ENCODE data around the gene TLE4. TPM values are rescaled to one million over a fixed set of nuclear protein-coding genes. Genes with fewer than 3 reads are reported as not detected.
"Not testable (repeated sequence)": the region's sequence is repeated elsewhere in the genome, so short reads cannot be mapped to it uniquely, and the experiment has no call there.

TLE4 gene
- total RNA-seq, 1 experiment from 2014 or later, result 16.1 TPM

DNA sequence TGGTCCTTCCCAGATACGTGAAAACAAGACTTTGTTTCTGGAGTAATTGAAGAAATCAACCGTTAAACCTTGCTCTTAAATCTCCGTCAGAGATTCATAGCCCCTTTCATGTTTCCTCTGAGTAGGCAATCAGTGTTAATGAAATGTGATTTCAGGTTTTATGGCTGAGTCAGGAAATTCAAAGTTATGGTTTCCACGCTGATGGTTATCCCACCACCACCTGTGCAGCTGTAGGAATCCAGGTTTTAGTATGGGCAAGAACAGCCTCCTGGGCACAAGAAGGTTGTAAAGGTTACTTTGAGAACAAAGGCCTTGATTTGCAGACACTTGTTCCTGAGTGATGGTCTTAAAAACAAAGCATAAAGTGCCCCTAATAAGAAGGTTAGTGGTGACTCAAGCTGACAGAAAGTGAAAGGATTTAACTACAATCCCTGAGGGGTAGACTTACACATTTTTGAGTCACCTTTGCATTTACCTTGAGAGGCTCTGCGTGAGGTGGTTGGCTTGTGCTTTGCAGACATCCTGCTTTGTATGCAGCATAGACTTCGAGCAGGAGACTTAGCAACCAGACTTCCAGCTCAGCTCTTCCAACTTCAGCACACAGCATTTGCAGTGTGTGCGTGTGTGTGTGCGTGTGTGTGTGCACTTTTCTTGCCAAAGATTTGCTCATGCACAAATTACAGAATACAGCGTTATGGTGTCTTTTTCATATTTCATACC lies 159.6 kb downstream of the TLE4 start:
- DNase-seq (ENCODE audit: low spot score), result no peak

DNA sequence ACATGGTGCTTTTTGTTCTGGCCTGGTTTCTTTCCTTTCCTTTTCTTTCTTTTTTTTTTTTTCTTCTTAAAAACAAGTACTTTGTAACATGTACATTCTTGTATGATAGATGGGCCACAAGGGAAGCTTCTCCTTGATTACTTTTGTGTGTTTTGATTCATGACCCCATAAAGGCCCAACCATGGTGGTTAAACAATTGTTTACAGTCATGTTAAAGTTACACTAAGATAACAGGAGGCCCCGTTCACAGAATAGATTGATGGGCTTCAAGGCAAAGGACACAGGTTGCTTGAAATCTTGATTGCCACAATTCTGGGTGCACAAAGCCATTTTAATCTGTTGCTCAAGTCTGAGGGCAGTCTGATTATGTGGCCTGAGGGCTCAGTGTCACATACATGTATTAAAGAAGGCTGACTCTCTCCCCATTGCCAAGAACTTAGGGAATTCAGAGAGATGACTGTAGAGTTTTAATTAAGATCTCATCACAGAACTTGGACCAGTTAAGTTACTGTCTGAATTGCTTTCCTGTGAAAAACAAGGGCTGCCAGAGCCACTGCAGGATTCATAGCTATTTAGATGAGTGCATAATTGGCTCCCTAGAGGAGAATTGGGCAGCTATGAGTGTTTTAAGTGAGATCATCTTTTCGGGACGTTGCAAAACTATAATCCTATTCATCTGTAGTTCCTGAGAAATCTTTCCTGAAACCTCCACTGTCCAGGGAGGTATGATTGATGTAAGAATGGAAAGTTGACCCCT lies 163.4 kb downstream of the TLE4 start:
- DNase-seq (ENCODE audit: low spot score), result no peak

DNA sequence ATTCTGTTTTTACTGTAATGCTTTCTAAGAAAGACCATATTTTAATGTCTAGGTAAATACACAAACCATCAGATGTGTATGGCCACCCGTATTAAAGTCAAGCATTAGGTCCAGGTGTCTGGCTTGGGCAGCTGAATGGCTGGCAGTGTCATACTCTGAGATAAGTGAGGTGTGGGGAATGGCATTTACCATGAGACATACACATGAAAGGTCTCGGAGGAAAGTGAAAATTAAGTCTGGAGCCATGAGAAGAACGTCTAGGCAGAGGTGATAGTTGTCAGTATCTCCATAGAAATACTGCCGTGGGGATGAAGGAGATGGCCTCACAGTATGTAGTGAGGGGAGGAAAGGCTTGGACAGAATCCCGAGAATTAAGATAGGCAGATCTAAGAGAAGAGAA lies 164.3 kb downstream of the TLE4 start:
- DNase-seq (ENCODE audit: low spot score), result no peak

DNA sequence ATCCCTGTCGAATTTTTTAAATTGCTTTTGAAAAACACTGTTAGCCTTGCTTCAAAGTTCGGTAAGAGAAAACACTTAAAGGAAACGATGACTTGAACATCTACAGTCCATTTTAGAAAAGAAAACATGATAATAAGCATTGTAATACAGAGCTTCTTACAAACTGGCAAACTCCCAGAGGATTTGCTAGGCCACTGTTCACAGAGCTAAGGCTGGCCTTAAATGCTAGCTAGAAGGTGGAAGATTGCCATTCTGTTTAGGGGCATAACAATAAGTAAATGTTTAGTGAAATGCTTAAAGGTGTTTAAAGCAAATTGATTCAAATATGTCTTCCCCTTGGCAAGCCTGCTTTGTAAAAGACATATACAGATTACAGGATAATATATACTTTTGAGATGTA lies 169.6 kb downstream of the TLE4 start:
- DNase-seq (ENCODE audit: low spot score), result no peak

DNA sequence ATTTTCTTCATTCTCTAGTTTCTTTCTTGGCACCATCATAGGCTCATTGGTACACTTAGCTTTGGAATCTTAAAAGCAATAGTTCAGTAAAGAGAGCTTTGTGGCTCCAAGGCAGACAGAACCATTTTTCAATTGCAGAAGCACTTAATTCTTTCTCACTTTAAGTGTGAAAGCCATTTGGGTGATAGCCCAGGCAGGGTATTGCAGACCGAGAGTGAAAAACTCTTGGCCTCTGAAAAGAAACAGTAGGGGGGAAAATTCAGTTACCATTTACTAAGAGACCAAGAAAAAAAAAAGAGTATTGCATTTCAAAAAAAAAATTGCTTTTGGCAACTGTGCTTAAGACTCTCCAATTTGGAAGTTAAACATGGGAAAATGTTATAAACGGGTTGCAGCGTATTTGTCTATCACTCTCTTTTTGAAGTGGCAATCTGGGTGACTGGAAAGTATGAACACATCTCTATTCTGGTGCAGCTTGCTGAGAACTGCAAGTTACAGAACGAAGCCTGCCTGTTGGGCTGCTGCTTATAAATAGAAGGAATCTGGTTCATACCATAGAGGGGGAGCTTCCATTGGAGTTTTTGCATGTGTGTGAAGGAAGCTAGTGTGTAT lies 170.5 kb downstream of the TLE4 start:
- DNase-seq (ENCODE audit: low spot score), result no peak

DNA sequence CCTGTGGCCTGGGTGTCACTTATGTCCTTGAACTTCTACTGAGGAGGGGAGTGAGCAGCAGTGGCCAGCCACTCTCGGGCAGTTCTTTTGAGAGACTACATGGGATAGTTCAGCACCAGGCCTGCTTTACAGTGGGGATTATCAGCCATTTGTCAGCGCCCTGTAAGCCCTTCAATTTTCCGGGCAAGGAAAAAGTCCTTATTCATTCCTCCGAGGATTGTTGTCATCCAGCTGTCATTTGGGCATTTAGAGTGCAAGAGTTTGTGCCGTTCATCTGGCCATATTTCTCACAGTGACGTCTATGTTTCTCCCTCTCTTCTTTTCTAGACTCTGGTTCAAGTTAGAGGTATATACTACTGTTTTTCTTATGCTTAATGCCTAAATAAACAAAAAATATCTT lies 172.8 kb downstream of the TLE4 start:
- DNase-seq (ENCODE audit: low spot score), result no peak

DNA sequence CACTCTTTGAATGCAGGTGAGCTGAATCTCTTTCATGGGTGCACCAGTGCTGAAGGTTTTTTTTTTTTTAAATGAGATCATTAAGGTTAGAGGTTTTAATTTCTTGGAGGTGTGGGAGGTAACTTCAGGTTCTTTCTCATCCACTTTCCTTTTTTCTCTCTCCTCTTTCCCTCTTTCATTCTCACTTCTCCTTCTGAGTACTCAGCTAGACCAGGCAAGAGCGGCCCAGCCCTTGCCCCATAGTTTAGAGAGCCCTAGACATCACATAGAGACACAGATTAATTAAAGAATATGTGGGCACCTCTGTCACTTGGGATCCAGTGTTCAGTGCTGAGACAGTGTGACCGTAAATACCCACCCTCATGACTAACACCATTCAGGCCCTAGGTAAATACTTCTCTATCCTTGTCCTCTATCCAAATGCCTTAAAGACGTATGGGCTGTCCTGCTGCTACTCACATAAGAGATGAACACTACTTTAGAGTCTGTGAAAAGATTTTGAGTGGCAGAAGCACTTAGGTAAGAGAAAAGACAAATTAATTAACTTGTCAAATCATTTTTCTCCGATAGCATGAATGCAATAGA lies 174.1 kb downstream of the TLE4 start:
- no peak for DNase-seq (ENCODE audit: low spot score)

DNA sequence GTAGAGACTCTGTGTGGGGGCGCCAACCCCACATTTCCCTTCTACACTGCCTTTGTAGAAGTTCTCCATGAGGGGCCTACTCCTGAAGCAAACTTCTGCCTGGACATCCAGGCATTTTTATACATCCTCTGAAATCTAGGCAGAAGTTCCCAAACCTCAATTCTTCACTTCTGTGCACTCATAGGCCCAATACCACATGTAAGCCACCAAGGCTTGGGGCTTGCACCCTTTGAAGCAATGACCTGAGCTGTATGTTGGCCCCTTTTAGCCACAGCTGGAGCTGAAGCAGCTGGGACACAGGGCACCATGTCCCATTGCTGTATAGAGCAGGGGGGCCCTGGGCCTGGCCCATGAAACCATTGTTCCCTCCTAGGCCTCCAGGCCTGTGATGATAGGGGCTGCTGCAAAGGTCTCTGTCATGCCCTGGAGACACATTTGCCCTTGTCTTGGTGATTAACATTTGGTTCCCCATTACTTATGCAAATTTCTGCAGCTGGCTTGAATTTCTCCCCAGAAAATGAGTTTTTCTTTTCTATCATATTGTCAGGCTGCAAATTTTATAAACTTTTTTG lies 180.2 kb downstream of the TLE4 start:
- DNase-seq (ENCODE audit: low spot score), result not testable (repeated sequence)

DNA sequence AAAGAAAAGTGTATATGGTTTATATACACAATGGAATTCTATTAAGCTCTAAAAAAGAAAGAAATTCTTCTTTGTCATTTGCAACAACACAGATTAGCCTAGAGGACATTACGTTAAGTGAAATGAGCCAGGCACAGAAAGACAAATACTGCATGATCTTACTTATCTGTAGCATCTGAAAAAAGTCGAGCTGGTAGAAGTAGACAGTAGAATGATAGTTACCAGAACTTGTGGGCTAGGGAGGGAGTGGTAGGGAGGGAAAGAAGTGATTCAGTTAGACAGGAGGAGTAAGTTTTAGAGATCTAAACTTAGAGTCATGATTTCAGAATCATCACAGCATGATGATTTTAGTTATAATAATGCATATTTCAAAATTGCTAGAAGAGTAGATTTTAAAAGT lies 184.6 kb downstream of the TLE4 start:
- no peak for DNase-seq (ENCODE audit: low spot score)

DNA sequence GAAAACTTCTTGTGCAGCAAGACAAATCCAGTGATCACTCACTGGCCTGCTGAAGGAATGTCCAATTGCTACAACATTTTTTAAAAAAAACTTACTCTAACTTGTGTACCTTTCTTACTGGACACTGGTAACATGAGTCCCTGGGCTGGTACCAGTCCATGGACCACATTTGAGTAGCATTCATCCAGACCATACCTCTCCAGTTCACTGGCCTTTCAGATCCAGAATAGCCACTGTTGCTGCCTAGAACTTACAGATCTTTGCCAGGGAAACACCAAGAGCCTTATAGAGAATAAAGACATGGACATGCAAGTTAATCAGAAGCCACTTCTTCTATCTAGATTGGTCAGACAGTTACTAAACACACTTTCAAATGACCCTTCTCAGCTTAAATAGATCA lies 185.3 kb downstream of the TLE4 start:
- DNase-seq (ENCODE audit: low spot score), result no peak

DNA sequence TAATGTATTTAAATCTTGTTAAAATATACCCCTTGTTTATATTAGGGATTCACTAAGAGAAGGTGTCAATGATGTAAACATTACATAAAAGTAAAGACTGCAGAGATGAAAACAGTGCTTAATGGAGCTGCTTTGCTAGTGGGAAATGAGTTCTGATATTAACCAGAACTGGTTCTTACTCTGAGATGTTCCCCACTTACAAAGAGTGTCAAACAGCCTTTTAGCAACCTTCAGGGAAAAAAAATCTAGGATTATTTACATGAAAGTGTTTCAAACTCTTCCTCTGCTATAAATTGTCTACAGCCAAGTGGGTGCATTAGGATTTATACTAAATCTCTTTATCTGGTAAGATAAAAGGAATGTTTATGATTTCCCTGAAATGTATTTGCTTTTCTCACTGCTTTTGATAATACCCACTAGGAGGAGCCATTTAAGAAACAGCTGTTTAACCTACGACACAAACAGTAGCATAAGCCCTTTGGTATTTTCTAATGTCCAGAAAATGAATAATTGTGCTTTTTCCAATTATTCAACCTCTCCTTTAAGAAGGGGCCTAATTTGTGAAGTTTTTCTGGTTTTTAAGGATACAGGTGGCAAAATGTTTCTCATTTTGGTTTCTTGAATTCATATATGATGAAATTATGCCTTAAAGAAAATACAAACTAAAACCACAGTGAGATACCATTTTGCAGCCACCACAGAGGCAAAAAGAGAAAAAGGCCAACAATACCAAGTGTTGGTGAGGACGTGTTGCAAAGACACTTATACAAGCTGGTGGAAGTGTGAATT lies 186.3 kb downstream of the TLE4 start:
- DNase-seq (ENCODE audit: low spot score), result no peak

DNA sequence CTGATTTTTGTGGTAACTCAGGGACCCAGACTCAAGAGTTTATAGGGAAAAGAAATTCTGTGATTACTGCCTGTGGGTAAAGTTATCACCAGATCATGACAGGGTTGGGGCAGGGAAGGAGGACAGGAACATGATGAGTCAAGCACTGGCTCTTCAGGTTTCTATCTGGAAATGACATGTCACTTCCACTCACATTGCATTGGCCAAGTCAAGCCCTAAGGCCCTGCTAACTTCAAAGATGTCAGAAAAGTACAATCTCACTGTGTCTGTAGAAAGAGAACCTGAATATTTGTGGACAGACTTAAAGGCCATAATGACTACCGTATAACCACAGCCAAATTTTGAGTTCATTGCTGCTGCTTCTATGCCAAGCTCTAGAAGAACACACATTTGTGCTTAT lies 187.7 kb downstream of the TLE4 start:
- DNase-seq (ENCODE audit: low spot score), result no peak

DNA sequence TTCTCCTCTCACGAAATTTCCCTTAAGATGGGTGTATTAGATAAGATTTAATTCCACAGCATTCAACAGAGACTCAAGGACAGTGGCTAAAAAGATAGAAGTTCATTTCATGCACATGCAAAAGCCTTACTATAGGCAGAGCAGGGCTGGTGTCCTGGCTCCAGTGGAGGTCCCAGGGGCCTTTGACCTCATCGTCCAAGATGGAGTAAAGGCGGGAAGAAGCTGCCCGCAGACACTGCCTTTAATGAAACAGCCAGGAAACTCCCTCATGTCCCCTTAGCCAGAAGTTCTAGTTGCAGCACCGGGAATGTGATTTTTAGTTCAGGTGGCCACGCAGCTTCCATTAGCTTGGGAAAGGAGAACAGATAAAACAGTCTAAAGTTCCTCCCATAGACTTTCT lies 190.3 kb downstream of the TLE4 start:
- DNase-seq (ENCODE audit: low spot score), result no peak

DNA sequence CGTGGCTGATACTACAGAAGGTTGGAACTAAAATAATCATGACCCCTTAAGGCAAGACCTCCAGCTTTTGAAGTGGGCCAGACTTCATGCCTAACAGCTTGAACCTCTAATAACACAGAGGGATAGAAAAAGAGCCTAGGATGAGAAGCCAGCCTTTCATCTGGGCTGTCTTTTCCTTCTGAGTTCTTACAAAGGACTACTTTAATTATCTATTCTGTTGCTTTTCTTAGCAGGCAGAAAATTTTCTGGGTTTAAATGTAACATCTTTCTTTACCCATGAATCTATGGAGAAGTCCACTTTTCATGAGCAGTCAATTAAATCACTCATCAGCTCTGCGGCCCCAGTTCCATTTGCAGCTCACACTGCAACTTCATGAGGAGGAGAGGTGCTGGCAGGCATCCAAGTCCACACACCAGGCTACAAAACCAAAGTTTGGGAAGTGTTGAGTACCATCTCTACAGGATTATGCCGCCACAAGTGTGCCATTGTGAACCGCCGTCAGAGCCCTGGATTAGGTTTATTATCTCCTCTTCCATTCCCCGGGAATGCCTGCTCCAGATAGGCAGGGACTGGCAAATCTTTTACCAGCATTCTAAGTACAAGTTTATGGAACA lies 192.0 kb downstream of the TLE4 start:
- no peak for DNase-seq (ENCODE audit: low spot score)

DNA sequence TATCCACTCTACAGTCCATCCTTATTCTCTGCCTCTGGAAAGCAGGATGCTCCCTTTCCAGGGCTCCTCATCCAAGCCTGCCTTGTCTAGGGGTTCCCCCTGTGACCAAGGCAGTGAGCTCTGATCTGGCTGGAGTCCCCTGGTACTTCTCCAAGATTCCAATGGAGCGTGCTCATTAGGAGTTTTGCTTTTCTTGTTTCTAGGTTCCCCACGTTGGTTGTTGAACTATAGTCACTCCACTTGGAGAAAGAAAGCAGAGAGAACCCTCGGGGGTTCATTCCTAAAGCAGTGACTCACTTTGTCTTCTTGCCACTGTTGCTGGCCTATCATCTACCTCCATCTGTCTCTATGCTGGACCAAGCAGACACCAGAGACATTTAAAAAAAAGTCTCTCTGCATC lies 192.6 kb downstream of the TLE4 start:
- no peak for DNase-seq (ENCODE audit: low spot score)

DNA sequence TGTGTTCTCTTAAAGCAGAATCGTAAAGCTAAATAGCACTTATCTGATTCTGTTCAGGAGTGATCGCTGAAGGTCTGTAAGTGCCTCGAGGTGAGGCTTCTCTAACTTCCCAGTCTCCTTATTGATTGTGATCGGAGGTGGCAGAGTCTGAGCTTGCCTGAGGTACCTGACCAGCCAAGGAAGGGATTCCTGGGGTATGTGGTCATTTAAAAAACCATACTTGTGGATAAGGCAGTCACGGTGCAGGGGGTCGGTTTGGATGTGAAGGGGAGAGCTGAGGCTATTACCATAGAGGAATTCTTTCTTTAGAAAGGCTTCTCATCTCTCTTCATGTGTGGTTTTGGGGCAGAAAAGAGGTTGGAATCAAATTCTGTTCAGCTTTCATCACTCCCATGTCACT lies 193.7 kb downstream of the TLE4 start:
- DNase-seq (ENCODE audit: low spot score), result no peak

DNA sequence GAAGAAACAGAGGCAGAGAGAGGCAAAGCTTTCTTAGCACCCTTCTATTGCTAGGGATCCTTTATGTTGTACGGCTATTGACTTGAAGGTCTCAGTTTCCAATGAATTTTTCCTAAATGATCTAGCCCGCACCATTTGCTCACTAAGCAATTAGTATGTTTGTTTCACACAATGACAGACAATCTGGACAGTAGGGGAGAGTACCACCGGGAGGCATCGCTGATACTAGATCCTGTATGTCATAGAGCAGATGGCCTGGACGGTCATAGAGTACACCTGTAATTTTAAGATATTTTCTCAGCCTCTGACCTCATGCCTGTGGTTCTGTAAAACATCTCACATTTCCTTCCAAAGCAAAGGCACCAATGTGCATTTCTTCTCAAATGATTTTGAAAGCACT lies 194.3 kb downstream of the TLE4 start:
- no peak for DNase-seq (ENCODE audit: low spot score)

DNA sequence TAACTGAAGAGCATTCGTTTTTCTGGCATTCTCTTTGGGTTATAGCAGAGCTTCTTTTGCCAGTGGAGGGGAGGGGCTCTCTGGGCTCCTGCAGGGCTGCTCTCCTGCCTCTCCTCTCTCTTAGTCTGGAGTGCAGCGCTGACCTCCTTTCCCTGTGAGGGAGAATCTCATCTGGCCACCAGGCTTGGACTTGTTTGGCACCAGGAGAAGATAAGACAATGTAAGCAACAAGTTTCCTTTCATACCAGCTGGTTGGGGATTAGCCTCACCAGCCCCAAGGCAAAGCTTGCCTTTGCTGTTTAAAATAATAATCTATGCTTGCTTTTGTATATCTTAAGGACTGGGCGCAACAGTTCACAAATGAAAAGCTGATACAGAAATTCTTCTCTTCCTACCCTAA lies 196.4 kb downstream of the TLE4 start:
- DNase-seq (ENCODE audit: low spot score), result no peak

DNA sequence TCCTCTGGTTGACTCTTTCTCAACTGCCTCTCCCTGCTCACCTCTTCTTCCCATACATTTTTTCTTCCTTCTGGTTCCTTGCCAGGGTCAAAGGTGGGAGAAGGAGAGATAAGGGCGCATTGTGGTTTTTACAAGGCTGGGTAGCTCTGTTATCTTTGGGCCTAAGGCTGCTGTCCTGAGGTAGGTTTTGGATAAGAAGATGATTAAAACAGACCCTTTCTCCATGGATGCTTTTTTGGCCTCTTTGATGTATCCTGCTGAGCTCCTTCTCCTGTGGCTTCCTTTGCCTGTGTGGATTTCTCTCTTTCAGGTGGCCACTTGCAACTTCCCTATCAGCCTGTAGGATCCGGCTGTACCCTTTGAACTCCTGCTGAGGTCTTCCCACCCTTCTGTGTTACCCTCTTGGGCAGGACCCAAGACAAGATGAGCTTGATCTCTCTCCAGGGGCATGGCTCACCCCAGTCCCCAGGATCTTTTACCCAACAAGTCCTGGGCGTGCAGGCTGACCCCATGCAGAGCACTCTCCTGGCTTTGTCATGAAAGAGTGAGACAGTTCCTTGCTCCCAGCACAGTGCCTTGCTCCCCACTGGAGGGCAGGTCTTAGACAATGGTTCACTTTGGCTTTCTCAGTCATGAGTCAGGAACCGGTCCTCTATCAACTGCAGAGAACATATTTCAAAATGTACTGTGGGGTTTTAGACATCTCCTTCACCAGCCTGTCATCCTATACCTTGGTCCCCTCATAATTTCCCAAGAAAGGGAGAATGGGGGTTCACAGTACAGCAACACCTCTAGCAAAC lies 197.9 kb downstream of the TLE4 start:
- DNase-seq (ENCODE audit: low spot score), result no peak

DNA sequence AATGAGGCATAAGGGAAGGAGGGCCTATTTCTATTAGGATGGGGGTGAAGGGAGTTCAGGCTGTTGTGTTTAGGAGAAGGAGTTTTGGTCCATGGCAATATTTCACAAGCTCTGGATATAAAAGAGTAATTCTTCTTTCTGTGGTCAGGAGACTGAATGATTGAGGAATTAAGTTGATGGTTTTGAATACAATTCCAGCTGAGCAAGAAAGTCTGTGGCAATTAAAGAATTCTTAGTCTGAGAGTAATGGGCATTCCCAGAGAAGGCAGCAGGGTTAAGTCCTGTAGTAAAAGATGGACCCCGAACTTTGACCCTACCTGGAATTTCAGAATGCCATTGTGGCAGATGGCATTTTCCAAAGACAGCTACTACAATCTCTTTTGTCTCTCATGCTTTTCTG lies 202.6 kb downstream of the TLE4 start:
- DNase-seq (ENCODE audit: low spot score), result no peak
